Adipose tissue (tissue), 3 donors: ENCODE results near the gene MYOF. TPM values are rescaled to one million over a fixed set of nuclear protein-coding genes. Genes with fewer than 3 reads are reported as not detected.
"Not testable (repeated sequence)": the region's sequence is repeated elsewhere in the genome, so short reads cannot be mapped to it uniquely, and the experiment has no call there.

Experiments used
- H3K27ac ChIP-seq: one replicate; pipeline ENCODE4 v1.5.1; 2013; ENCODE audit warnings: low read depth, low read length
- WGBS, 3 donors: extraction: QIAGEN DNeasy Blood & Tissue Kit; methylation state at CpG; one replicate each; pipeline ENCODE4 v1.1.7; 2013; 5-methylcytosine and 5-hydroxymethylcytosine counted together
- polyA plus RNA-seq, 3 donors: library from polyadenylated mRNA; stranded (reverse); fragments of 200-250 nt; gene quantifications; one replicate each; pipeline ENCODE4 v1.2.3, GENCODE V29; 2013
- donor health status: healthy with polysubstance abuse.
- donor health status: Bipolar disorder and iron deficiency.
- donor health status: healthy.

MYOF gene
- polyA plus RNA-seq, 3 donors: 6.2 to 32.1 (median 11.6) TPM

DNA sequence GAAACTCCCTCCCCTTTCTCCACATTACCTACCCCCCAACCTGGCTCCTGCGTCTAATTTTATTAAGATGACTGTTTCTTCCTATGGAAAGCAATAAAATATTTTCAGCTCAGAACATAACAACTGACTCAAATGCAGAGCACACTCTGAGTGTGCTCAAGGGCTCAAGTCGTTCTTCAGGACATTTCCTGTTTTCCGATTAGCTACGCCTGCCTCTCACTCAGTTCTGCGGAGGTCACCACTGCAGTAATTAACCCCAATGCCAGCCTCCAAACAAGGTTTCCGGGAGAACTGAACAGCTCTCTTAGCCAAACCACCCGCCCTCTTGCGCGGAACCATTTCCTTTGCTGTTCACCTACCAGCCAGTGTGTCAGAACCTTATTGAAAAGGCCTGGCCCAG is 19.3 kb downstream of the MYOF start:
- no peak overlapping the region for H3K27ac ChIP-seq
- WGBS, 3 donors: 31 to 72% (median 37%) methylated on average over 9 of the region's 9 CpGs

DNA sequence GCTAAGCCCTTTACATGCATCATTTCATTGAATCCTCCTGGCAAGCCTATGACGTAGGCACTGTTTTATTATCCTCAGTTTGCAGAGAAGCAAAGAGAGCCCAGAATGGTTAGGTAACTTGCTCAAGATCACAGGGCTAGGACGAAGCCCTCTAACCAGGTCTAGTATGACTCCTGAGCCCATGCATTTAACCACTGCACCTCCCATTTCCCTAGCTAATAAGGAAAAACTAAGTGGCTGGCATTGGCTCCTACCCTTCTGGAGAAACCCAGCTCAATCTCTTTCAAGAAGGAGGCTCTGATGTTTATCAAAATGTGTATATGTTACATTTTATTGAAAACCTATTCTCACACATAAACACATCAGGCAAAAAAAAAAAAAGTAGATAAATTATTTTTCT is 19.8 kb downstream of the MYOF start:
- 39 to 92% (median 52%) methylated on average over 2 of the region's 2 CpGs for WGBS, 3 donors
- no peak overlapping the region for H3K27ac ChIP-seq

DNA sequence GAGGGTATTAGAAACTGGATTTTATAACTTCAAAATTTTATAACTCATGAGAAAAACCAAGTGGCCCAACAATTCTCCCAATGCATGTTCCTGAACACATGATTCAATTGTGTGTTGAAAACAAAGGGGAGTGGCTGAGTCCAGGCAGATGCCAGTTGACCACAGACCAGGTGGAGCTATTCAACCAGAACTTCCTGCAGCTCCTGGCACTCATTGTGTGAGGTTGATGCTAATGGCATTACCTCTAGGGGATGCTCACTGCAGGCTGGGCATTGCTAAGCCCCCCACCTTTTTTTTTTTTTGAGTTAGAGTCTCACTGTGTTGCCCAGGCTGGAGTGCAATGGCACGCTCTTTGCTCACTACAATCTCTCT is 20.3 kb downstream of the MYOF start:
- WGBS, 3 donors: 95 to 100% (median 100%) methylated on average over 1 of the region's 1 CpG
- H3K27ac ChIP-seq: no peak overlapping the region

DNA sequence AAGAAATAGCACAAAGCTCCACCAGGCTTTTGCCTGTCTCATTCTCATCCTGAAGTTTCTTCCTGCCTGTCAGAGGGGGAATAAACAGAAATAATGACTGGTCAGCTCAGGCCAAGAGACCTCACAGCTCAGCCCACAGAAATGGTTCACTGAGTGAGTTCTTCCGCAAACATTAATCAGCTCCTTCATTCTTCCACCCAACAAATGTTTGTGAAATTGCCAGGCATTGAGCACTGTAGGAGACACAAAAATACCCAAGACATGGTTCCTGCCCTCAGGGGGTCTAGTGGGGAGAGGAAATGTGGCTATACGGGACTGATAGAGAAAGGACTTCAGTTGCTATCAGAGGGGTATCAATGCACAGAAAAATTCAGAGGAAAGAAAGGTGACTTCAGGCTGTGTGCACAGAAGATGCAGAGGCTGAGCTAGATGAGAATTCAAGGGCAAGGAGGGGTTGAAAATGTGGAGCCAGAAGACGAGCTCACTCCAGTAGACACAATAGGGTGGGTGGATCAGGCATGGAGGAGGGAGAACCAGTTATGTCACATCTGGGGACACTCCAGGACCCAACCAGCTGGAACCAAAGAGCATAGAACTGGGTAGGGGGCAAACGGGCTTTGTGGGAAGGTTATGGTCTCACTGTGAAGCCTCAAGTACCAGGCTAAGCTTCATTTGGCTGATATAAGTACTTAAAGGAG is 20.9 kb downstream of the MYOF start:
- WGBS, 3 donors: 42 to 67% (median 54%) methylated on average over 4 of the region's 4 CpGs
- no peak overlapping the region for H3K27ac ChIP-seq

DNA sequence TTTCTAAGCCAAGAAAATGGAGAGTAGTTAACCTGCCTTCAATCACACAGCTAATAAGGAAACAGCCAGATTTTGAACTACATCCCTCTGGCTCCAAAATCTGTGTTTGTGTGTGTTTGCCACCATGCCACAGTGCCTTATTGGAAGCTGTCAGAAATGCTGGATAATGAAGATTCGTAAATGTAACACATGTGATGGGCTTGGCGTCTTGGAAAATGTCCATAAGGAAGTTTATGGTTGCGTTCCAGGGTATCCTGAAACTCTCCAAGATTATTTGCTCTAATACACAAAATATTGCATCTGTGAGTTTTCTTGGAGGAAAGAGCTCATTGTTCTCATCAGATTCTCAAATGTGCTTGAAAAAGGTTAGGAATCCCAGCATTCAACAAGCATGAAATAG is 22.7 kb downstream of the MYOF start:
- H3K27ac ChIP-seq: peak overlapping the region; percentile 26
- WGBS, 3 donors: 52 to 80% (median 69%) methylated on average over 3 of the region's 3 CpGs

DNA sequence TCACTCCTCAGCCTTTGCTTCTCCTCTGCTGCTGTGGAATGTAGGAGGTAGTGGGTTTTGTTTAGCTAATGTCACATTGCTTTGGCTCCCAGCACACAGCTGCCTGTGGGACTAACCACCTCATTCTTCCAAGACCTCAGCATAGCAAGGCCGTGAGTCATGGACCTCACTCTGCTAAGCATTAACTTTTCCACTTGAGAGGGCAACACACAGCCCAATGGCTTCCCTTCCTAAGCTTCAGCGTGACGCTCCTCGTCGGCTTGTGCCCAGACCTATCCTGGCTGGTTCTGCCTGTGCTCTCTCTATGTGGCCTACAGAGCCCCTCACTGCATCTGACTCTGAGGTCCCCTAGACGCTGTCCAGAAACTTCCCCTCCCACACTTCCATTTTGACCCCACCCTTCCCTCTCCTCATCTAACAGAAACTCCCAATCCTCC is 23.3 kb downstream of the MYOF start:
- 35 to 47% (median 46%) methylated on average over 6 of the region's 6 CpGs for WGBS, 3 donors
- peak overlapping the region; percentile 26 for H3K27ac ChIP-seq

DNA sequence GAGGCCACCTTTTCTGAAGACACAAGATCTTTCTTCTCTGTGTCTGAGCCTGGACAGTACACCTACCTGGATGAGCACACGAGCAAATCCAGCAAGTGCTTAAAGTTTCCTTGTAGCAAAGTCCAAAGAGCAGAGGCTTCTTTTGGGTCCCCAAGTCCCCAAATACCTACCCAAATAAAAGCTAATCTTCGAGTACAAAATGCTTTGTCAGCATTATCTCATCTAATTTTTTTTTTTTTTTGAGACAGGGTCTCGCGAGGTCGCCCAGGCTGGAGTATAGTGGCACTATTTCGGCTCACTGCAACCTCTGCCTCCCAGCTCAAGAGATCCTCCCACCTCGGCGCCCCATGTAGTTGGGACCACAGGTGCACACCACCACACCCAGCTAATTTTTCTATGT is 24.6 kb downstream of the MYOF start:
- WGBS, 3 donors: 79 to 92% (median 86%) methylated on average over 8 of the region's 8 CpGs
- no peak overlapping the region for H3K27ac ChIP-seq

DNA sequence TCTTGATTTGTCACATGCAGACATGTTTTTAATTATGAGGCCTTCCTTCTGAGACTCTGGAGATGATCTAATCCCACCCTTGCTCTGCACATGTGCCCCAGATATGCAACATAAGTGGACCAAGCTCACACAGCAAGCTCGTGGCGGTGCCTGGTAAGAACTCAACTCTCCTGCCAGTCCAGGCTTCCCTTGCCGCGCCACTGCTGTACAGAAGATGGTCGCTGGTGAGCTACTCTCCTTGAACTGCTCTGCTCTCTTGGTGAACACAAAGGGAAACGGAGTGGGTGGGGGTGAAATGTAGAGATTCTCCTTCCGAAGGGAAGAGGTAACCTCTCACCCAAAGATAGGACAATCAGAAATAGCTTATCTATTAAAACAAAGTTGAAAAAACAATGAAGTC is 25.7 kb downstream of the MYOF start:
- no peak overlapping the region for H3K27ac ChIP-seq
- WGBS, 3 donors: 73 to 87% (median 85%) methylated on average over 7 of the region's 7 CpGs

DNA sequence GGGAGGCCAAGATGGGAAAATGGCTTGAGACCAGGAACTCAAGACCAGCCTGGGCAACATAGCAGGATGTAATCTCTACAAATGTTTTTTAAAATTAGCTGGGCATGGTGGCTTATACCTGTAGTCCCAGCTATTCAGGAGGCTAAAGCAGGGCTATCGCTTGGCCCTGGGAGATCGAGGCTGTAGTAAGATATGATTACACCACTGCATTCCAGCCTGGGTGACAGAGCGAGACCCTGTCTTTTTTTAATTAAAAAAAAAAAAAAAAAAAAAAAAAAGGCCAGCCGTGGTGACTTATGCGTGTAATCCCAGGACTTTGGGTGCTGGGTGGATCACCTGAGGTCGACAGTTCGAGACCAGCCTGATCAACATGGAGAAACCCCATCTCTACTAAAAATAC is 27.4 kb downstream of the MYOF start:
- no peak overlapping the region for H3K27ac ChIP-seq
- WGBS, 3 donors: 89 to 97% (median 95%) methylated on average over 7 of the region's 7 CpGs

DNA sequence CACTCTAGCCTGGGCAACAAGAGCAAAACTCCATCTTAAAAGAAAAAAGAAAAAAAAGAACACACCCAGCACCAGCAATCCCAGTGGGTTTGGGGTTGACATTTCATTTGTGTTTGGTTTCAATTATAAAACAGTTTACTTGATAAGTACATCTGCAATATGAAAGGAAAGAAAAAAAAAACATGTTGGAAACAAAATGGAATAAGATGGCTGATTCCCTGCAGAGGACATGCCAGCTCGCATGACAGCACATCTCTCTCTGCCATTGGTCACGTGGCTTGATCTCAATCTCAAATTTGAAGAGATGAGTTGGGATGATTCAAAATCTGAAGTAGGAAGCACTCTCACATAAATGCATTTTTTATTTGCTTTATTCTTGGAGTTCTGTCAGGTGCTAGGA is 28.0 kb downstream of the MYOF start:
- no peak overlapping the region for H3K27ac ChIP-seq
- WGBS, 3 donors: 89 to 92% (median 89%) methylated on average over 2 of the region's 2 CpGs

DNA sequence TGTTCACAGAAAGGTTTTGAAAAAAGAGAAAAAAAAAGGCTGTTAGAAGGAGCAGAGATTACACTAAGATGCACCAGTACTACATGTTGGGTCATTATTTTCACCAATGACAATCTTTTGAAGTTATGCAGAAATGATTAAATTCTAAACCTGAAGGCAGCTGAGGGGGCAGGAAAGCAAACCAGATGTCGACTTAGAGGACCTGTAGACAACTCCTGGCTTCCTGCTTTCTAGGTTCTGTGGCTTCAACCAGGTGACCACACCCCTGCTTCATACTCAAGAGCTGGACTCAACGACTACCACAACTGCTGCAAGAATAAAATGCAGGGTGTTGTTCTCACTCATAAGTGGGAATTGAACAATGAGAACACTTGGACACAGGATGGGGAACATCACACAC is 30.0 kb downstream of the MYOF start:
- no peak overlapping the region for H3K27ac ChIP-seq
- WGBS, 3 donors: 40 to 55% (median 47%) methylated on average over 2 of the region's 2 CpGs

DNA sequence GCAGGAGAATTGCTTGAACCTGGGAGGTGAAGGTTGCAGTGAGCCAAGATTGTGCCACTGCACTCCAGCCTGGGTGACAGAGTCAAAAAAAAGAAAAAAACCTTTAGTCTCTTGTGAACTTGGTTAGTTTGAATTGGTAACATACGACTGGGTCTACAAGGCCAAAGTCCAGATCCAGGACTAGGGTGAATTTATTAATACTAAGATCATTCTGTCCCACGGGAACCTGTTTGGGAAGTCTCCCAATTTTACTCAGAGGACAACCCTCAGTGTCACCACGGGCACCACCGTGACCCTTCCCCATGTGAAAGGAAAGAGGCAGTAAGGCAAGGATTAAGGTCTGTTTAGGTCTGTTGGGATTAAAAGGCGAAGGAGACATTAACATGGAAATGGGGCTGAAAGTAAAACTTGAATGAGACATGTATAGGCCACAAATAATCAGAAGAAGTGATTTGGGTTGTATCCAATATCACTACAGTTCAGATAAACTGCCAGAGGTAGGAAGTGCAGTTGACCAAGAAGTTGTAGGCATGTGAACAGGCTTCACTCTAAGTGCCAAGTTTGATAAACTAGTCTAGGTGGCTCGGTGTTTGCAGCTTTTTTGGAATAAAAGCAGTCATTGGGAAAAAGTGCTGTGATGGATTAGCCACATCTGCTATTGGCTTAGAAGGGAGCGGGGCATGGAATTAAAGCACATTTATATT is 30.7 kb downstream of the MYOF start:
- H3K27ac ChIP-seq: no peak overlapping the region
- WGBS, 3 donors: 59 to 74% (median 74%) methylated on average over 7 of the region's 7 CpGs

DNA sequence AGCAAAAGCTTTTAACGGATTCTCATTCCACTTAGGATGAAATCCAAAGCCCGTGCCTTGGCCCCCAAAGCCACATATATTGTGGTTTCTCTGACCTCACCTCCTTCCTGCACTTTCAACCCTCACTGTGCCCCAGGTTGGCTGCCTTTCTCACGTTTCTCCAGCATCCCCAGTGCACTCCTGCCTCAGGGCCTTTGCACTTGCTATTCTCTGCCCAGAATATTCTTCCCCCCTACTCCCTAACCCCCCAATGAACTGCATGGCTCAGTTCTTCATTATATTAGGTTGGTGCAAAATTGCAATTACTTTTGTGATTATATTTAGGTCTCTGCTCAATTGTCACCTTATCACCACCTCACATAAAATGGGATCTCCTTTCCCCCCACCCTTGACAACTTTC is 34.2 kb downstream of the MYOF start:
- no peak overlapping the region for H3K27ac ChIP-seq
- 47 to 89% (median 69%) methylated on average over 3 of the region's 3 CpGs for WGBS, 3 donors

DNA sequence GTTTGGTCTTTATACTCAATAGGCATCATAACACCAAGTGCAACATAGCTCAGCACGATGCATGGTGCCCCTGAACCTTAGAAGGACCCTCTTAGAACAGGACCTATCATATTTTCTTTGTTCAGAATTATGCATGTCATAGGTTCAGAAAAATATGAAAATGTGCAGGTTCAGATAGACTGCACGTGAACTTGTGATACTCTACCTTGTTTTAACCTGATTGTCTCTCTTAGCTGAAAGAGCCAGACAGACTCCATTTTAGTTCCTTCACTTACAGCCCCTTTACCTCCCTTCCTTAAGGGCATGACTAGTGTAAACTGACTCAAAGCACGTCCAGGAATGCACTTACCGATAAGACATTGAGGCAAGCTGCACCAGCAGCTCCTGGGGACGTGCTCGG is 35.1 kb downstream of the MYOF start:
- no peak overlapping the region for H3K27ac ChIP-seq
- WGBS, 3 donors: 74 to 78% (median 77%) methylated on average over 6 of the region's 6 CpGs

DNA sequence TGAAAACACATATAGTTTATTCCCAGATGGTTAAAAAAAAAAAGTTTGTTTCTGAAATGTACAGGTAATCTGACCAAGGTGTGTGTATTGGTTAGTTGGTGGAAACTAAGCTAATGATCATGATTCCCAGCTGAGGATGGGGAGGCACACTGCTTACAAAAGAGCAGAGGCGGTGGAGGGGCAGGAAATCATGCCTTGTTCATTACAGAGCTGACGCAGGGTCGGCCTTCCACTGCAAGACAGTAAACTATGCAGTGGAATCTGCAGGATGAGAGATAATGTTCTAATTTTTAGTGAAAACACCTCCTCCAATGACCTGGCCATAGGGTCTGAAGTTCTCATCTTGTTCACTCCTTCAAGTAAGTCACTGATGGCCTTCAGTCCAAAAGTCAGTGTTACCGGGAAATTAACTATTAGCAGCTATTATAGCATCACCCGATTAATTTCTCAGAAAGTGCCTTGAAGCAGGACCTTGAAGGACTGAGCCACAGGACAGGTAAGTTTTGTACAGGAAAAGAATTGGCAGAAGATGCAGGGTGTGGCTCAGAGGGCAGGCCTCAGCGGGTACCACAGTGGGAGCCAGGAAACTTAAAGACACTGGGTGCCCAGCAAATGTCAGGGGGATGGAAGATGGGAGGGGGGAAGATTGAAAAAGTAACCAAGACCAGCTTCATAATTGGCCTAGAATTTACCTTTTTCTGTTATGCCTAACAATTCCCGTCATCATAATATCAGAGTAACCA is 36.0 kb downstream of the MYOF start:
- no peak overlapping the region for H3K27ac ChIP-seq
- WGBS, 3 donors: 56 to 81% (median 68%) methylated on average over 7 of the region's 7 CpGs

DNA sequence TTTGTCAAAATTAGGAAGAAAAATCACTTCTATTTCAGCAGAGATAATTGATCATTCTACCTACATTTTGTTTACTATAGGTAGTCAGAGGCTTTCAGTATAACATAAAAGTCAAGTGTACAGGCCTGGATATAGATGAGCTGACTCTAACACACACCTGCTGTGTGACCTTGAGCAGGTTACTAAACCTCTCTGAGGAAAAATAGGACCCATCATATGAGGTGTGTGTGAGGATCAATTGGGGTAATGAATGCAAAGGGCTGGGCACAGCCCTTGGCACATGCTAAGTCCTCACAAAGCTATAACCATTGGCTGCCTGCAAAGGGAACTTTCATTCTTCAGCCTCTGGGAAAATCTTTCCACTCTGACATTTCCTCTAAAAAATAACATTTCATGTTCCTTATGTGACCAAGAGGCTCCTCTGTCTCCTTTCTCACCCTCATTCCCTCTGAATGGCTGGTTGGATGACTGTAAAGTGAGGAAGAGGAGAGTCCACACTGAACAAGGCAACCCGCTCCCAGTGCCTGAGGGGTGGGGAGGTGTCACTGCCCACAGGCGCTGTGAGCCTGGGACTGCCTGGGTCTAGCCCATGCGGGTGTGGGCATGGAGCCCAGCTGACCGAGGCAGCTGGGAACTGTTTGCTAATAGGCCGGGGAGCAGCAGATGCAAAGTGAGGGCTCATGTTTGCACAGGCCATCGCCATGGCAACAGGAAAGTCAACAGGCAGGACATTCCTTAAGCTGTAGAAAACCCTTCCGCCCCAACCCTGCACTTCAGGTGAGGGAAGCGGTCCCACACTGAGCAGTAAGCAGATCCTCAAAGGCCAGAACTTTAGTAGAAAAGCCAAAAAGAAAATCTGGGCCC is 36.8 kb downstream of the MYOF start:
- no peak overlapping the region for H3K27ac ChIP-seq
- WGBS, 3 donors: 11 to 43% (median 39%) methylated on average over 8 of the region's 8 CpGs

DNA sequence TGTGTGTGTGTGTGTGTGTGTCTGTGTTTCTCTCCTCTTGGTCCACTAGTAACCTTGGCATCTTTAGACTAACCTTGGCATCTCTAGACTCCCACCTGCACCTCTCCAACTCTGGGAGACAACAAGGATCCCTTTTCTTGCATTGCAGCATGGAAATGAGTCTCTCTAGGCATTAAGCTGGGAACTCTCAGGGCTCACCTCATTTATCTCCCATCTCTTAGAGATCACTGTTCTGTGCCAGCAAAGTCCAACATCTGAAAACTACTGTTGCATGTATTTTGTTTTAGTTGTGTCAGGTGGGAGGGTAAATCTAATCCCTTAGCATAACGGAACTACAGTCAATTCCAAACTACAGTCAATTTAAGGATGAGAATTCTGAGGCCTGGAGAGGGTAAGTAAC is 38.7 kb downstream of the MYOF start:
- WGBS, 3 donors: 78 to 85% (median 85%) methylated on average over 1 of the region's 1 CpG
- H3K27ac ChIP-seq: no peak overlapping the region

DNA sequence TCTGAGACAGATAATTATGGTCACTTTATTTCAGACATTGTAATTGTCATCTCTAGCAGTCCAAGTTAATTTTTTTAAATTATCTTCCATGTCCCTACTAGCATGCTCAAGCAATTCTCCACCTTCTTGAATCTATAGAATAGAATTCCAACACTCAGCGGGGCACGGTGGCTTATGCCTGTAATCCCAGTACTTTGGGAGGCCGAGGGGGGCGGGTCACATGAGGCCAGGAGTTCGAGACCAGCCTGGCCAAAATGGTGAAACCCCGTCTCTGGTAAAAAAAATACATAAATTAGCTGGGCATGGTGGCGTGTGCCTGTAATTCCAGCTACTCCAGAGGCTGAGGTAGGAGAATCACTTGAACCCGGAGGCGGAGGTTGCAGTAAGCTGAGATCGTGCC is 39.4 kb downstream of the MYOF start:
- not testable (repeated sequence) for H3K27ac ChIP-seq
- WGBS, 3 donors: 86 to 91% (median 90%) methylated on average over 10 of the region's 10 CpGs
